Endothelial cell of umbilical vein (primary cell): ENCODE results near the gene TRMT10C. TPM values are rescaled to one million over a fixed set of nuclear protein-coding genes. Genes with fewer than 3 reads are reported as not detected.
A peak's percentile ranks its signal among the peaks of the same experiment; 100 is the strongest.

Source experiments
- BruUV-seq: library from RNA; stranded (reverse); fragments of 400-500 nt; replicated peaks from 2 replicates; lab custom pipeline; 2021; lab: Mats Ljungman, UMichigan
- CTCF ChIA-PET: fragments of 300-600, 350-600 bp; sonication (Branson Sonifier 250); formaldehyde crosslinking; loops from one replicate; lab custom pipeline; 2021; ENCODE audit warnings: antibody characterized with exemption, inconsistent platforms; lab: Charles Lee
- POLR2A ChIA-PET: fragments of 300-600, 350-600 bp; sonication (Branson Sonifier 250); formaldehyde crosslinking; loops from one replicate; lab custom pipeline; 2021; ENCODE audit warnings: antibody characterized with exemption, inconsistent platforms; lab: Charles Lee
- DNase-seq: peaks from one replicate; pipeline ENCODE4 v3.0.0-alpha.2; 2011; ENCODE audit warnings: low read depth, low spot score
- FAIRE-seq: peaks from 2 replicates; lab custom pipeline; 2011; peaks lifted over from hg19 to GRCh38; lab: Jason Lieb, UNC
- H2AFZ ChIP-seq: 2 replicates; pipeline ENCODE4 v1.6.0; 2012; ENCODE audit warnings: low read depth, low read length, control low read depth, inconsistent platforms
- H3K27ac ChIP-seq: 2 replicates; pipeline ENCODE4 v1.5.1; 2011; ENCODE audit warnings: low read depth, mild to moderate bottlenecking, control low read depth, low read length, moderate library complexity; ENCODE audit not compliant: insufficient read depth
- H3K27me3 ChIP-seq, 2 experiments: 2 replicates each; pipeline versions ENCODE4 v1.6.0 to v1.6.1; 2011; ENCODE audit warnings: low read length in 2 of 2, mixed read lengths in 1 of 2; ENCODE audit not compliant: control insufficient read depth in 2 of 2, insufficient read depth in 2 of 2
- H3K36me3 ChIP-seq, 2 experiments: 2 replicates in 1 of 2; 3 replicates in 1 of 2; pipeline ENCODE4 v1.5.1; 2011; ENCODE audit warnings: low read length in 2 of 2, mild to moderate bottlenecking in 1 of 2, moderate library complexity in 1 of 2; ENCODE audit not compliant: control insufficient read depth in 2 of 2, insufficient read depth in 2 of 2; ENCODE audit errors: extremely low read depth in 1 of 2
- H3K4me1 ChIP-seq: 3 replicates; pipeline ENCODE4 v1.5.1; 2011; ENCODE audit warnings: mild to moderate bottlenecking, low read length; ENCODE audit not compliant: control insufficient read depth, insufficient read depth; ENCODE audit errors: extremely low read depth
- H3K4me2 ChIP-seq: 2 replicates; pipeline ENCODE4 v1.6.1; 2011; ENCODE audit warnings: low read length, control low read depth, mixed read lengths; ENCODE audit not compliant: insufficient read depth
- H3K4me3 ChIP-seq, 3 experiments: fragments of 200-600 bp in 1 of 3; sonication (generic), shearing (Covaris generic) in 1 of 3; replicated peaks in 1 of 3; 2 replicates each; pipeline ENCODE4 v1.5.1; 2011 to 2016; ENCODE audit warnings: control low read depth in 3 of 3, low read length in 3 of 3, mild to moderate bottlenecking in 2 of 3, inconsistent platforms in 1 of 3, low read depth in 1 of 3, moderate library complexity in 1 of 3; ENCODE audit not compliant: insufficient read depth in 1 of 3
- H3K79me2 ChIP-seq: 2 replicates; pipeline ENCODE4 v1.6.0; 2012; ENCODE audit warnings: low read length, inconsistent platforms; ENCODE audit not compliant: control insufficient read depth, insufficient read depth
- H3K9ac ChIP-seq: replicated peaks from 2 replicates; pipeline ENCODE3; 2011; ENCODE audit warnings: low read length, control low read depth; ENCODE audit not compliant: insufficient read depth; ENCODE audit errors: extremely low read depth
- H3K9me1 ChIP-seq: replicated peaks from 3 replicates; pipeline ENCODE4 v1.6.0; 2011; ENCODE audit warnings: mild to moderate bottlenecking, low read length; ENCODE audit not compliant: control insufficient read depth, insufficient read depth; ENCODE audit errors: extremely low read depth
- H3K9me3 ChIP-seq: replicated peaks from 2 replicates; pipeline ENCODE4 v1.5.1; 2012; ENCODE audit warnings: low read length, inconsistent platforms; ENCODE audit not compliant: control insufficient read depth, insufficient read depth
- H4K20me1 ChIP-seq: replicated peaks from 2 replicates; pipeline ENCODE3; 2011; ENCODE audit warnings: mild to moderate bottlenecking, low read length; ENCODE audit not compliant: control insufficient read depth, insufficient read depth; ENCODE audit errors: extremely low read depth
- EZH2 ChIP-seq: IDR thresholded peaks from 2 replicates; pipeline ENCODE4 v1.6.1; 2012; ENCODE audit warnings: borderline replicate concordance, low read depth, mild to moderate bottlenecking, moderate library complexity, low read length, inconsistent platforms; ENCODE audit not compliant: severe bottlenecking
- FOS ChIP-seq: IDR thresholded peaks from 2 replicates; pipeline ENCODE4 v1.6.1; 2011; ENCODE audit warnings: mild to moderate bottlenecking, low read length, moderate library complexity, borderline replicate concordance; ENCODE audit not compliant: insufficient read depth
- GATA2 ChIP-seq: IDR thresholded peaks from 2 replicates; pipeline ENCODE4 v1.7.0; 2011; ENCODE audit warnings: low read depth, mild to moderate bottlenecking, moderate library complexity, mixed read lengths, low read length; ENCODE audit not compliant: insufficient read length, insufficient read depth
- JUN ChIP-seq: IDR thresholded peaks from 2 replicates; pipeline ENCODE4 v1.6.1; 2011; ENCODE audit warnings: borderline replicate concordance, low read depth; ENCODE audit not compliant: insufficient read length, insufficient read depth
- MYC ChIP-seq: IDR thresholded peaks from one replicate; pipeline ENCODE4 v1.6.1; 2011; ENCODE audit warnings: mild to moderate bottlenecking, low read depth, low read length
- POLR2A ChIP-seq: IDR thresholded peaks from 2 replicates; pipeline ENCODE4 v1.6.1; 2012; ENCODE audit warnings: low read depth, mild to moderate bottlenecking, control low read depth, low read length
- POLR2AphosphoS5 ChIP-seq: IDR thresholded peaks from 2 replicates; pipeline ENCODE4 v1.6.1; 2012; ENCODE audit warnings: low read depth, mild to moderate bottlenecking, control low read depth, low read length, moderate library complexity; ENCODE audit not compliant: insufficient read depth
- dilution Hi-C: fragments of 300-500 bp; cut with MboI; formaldehyde crosslinking; loops from one replicate; pipeline ENCODE4 v1.15.0; 2019; ENCODE audit warnings: low sequenced_read_pairs; ENCODE audit not compliant: extremely low pct_ligation_motif_present
- intact Hi-C: fragments of 100-400 bp; cut with micrococcal nuclease; formaldehyde crosslinking; loops from one replicate; pipeline ENCODE4 v1.10.0; 2022
- polyA plus RNA-seq, 4 experiments: library from polyadenylated mRNA; depleted of rRNA in 3 of 4; stranded (reverse) in 3 of 4; unstranded in 1 of 4; fragments of >200 nt; gene quantifications; 2 replicates each; pipeline versions ENCODE4 v1.2.1 to v1.2.3, GENCODE V29; 2011 to 2012; ENCODE audit warnings: missing spikeins in 1 of 4
- total RNA-seq: library from RNA; stranded (reverse); gene quantifications from 2 replicates; pipeline ENCODE4 v1.2.3, GENCODE V29; 2021
- TF ChIP-seq, protein P1 (sequence below), 2 donors: IDR thresholded peaks; 1 replicate in 1 of 2; 2 replicates in 1 of 2; pipeline ENCODE4 v1.5.1; 2011; ENCODE audit warnings: low read length in 2 of 2, mild to moderate bottlenecking in 2 of 2, moderate library complexity in 2 of 2, control low read depth in 1 of 2, inconsistent platforms in 1 of 2, low read depth in 1 of 2; ENCODE audit not compliant: insufficient read depth in 1 of 2; ENCODE audit errors: extremely low read depth in 1 of 2
- TF ChIP-seq, protein P2 (sequence below): IDR thresholded peaks from 2 replicates; pipeline ENCODE4 v1.6.1; 2011; ENCODE audit not compliant: insufficient read depth, insufficient read length

The TRMT10C gene
- total and polyA plus RNA-seq, 2 donors (not counting 3 experiments of a cell fraction or from before 2014, with no cell fraction given), result 16.6 to 28.0 TPM

DNA sequence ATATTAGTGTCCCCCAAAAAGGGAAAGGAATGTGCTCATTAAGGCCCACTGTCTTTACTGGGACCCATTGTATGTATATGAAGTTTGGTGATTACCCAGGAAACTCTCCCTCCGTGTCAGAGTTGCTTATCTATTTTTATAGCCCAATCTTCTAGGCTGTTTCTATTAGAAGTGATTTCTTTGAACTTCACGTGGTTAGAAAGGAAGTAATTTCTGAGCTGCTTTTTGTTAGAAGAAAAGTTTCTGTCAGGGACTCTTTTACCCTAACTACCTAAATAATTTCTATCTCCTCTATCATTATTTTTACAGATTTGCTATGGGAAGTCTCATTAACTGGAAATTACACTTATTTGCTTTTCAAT lies 31.0 kb upstream of the TRMT10C start:
- Histone ChIP-seq H3K4me1 (peaks cover 32% of the 10 kb centered on the region), H3K79me2 (no peaks in the 10 kb centered on the region), H3K27ac (no peak overlapping the region), H3K4me3 (no peak overlapping the region), H3K9me3 (no peaks in the 10 kb centered on the region), H2AFZ (no peak overlapping the region), H3K9ac (no peak overlapping the region), H3K27me3 (no peaks in the 10 kb centered on the region), H4K20me1 (no peaks in the 10 kb centered on the region), H3K4me2 (peak overlapping the region; percentile 11), H3K9me1 (no peaks in the 10 kb centered on the region), H3K36me3 (no peaks in the 10 kb centered on the region)
- BruUV-seq, result no TSS peak
- intact Hi-C loops (no loop called here), dilution Hi-C loops (no loop called here)
- FAIRE-seq (no peak), DNase-seq (no peak)
- ChIA-PET CTCF (interaction anchor here (1.3 to 2.0 kb wide), 2 partner anchors 10 to 14 kb away, joined by 3 to 7 read pairs; no protein-coding TSS in a partner anchor), POLR2A (no interaction called here)
- TF ChIP-seq GATA2, result no peak
- no peak for TF ChIP-seq POLR2A
- TF ChIP-seq JUN, result no peak
- no peak for TF ChIP-seq POLR2AphosphoS5

DNA sequence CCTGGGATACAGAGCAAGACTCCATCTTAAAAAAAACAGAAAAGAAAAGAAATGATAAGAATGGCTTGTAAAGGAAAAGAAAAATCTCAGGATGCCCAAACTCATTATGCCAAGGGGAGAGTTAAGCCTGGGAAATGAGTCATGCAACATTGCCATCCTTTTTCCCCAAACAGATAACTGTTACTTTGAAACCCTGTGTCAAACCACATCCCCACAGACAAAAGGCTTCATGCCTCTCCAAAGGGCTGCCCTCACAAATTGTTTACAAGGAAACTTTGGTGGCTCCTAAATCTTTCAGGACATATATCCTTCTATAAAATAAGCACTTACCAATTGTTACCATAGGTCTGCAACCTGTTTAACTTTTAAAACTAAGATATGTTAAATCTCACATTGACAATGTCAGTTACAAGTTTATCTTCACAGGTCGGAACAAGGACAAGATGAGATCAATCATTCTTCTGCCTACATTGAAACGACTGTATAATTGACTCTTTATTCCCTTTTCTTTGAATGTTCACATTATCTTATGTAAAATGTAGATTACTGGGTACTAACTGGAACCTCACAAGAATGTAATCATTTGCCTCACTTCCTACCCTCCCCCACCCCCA lies 30.1 kb upstream of the TRMT10C start:
- no peaks in the 10 kb centered on the region for H3K36me3 ChIP-seq
- dilution Hi-C loops, result no loop called here

More for the DNA sequence above, 30.1 kb upstream of the TRMT10C start:
- Histone ChIP-seq H3K79me2 (no peaks in the 10 kb centered on the region), H3K4me2 (peak overlapping the region; percentile 55), H3K9me3 (no peaks in the 10 kb centered on the region), H3K4me1 (peaks cover 32% of the 10 kb centered on the region), H3K27me3 (no peaks in the 10 kb centered on the region), H3K9ac (no peak overlapping the region), H2AFZ (peak overlapping the region; percentile 53), H3K27ac (peak overlapping the region; percentile 58), H3K4me3 (no peak overlapping the region), H3K9me1 (no peaks in the 10 kb centered on the region), H4K20me1 (no peaks in the 10 kb centered on the region)
- DNase-seq, result peak; percentile 56
- POLR2A ChIA-PET, result interaction anchor here (0.7 kb wide), 1 partner anchor 223 kb away, joined by 9 read pairs; no protein-coding TSS in a partner anchor
- intact Hi-C loops, result no loop called here
- TSS peak; percentile 43 for BruUV-seq
- TF ChIP-seq POLR2A (no peak), MYC (no peak), FOS (peak; percentile 70), JUN (peak; percentile 31), GATA2 (peak; percentile 41), EZH2 (no peak), POLR2AphosphoS5 (no peak)
- TF ChIP-seq, protein P1, sequence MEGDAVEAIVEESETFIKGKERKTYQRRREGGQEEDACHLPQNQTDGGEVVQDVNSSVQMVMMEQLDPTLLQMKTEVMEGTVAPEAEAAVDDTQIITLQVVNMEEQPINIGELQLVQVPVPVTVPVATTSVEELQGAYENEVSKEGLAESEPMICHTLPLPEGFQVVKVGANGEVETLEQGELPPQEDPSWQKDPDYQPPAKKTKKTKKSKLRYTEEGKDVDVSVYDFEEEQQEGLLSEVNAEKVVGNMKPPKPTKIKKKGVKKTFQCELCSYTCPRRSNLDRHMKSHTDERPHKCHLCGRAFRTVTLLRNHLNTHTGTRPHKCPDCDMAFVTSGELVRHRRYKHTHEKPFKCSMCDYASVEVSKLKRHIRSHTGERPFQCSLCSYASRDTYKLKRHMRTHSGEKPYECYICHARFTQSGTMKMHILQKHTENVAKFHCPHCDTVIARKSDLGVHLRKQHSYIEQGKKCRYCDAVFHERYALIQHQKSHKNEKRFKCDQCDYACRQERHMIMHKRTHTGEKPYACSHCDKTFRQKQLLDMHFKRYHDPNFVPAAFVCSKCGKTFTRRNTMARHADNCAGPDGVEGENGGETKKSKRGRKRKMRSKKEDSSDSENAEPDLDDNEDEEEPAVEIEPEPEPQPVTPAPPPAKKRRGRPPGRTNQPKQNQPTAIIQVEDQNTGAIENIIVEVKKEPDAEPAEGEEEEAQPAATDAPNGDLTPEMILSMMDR (IDR thresholded peaks at IDR 0.05; ENCODE audit: extremely low read depth in 1 of 2, insufficient read depth in 1 of 2, low read depth in 1 of 2, low read length in 2 of 2), result no peak
- TF ChIP-seq, protein P2, sequence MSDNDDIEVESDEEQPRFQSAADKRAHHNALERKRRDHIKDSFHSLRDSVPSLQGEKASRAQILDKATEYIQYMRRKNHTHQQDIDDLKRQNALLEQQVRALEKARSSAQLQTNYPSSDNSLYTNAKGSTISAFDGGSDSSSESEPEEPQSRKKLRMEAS, result no peak
- FAIRE-seq, result peak; percentile 37
- CTCF ChIA-PET, result no interaction called here
